ENCODE results near the gene PTPRD.

Gene PTPRD

DNA sequence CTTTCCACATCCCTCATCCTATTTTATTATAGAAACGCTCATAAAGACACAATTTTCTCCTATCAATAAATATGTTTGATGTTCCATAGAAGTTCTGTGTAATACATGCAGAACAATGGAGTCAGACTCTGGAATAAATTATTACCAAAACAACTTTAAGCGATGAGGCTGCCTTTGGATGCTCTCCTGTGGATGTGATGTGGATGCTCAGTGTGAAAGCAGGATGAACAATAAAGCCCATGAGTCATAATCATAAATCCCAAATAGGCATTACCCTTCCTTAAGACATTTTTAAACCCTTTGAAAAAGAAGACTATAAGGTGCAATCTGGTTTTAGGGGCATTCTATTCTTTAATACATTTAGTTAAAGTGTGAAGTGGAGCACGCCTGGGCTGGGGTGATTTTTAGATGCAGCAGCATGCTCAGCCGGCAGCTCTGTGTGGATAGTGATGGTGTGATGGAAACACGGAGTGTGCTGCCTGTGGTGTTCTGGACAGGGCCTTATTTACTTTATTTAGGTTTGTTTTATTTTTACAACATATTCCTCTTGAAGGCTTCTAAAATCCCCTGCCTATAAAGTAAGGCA, 991.4 kb downstream of the PTPRD start:
- DNase-seq (ENCODE audit: low read depth in 2 of 2, low spot score in 1 of 2) = no peak

DNA sequence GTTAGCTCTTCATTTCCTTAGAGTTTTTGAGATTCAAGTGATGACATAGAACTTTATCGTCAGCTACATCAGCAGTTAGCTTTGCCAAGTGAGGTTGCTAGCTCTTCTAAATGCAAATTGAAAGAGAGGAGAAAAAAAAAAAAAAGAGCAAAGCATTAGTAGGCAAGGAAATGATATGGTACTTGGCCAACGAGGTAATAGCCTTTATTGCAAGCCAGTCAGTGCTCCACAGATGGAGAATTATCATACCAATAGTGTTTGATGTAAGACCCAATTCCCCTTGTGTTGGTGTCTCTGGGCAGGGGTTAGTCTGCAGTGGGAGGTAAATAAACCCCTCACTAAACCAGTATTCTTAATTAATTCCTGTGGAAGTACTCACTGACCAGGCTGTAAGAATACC, 992.1 kb downstream of the PTPRD start:
- no peak for DNase-seq (ENCODE audit: low read depth in 2 of 2, low spot score in 1 of 2)

DNA sequence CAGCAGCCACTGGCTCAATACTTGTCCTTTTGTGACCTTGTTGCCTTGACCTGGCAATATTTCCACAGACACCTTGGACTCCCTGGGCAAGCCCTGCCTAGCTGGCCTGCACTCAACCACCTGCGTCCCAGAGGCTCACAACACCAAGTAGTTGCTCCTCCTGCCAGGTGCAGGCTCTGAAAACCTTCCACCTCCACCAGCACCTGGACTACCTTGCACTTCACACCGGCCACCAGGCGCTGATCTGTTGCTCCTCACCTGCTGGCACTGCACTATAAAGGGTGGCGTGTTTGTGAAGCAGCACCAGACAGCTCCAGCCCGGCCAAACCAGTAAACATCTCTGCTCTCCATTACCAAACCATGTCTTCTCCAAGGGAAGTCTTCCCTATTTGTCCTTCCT, 997.7 kb downstream of the PTPRD start:
- DNase-seq (ENCODE audit: low read depth in 2 of 2, low spot score in 1 of 2) = no peak

DNA sequence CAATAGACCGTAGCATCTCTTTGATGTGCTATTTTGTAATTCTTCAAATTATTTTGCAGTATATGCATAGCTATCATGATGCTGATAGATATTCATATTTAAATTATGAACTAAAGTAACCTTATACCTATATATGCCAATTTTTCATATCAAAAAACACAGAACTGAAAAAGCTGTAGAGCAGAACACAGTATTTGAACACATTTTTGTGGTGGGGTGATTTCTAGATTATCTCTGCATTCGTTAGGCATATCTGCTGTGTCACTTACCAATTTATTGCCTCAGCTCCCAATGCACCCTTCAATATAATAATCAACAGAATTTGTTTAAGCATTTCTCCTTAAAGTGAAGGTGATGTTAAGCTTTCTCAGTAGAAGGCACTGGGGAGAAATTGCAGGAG, 998.2 kb downstream of the PTPRD start:
- DNase-seq (ENCODE audit: low read depth in 2 of 2, low spot score in 1 of 2) = no peak

DNA sequence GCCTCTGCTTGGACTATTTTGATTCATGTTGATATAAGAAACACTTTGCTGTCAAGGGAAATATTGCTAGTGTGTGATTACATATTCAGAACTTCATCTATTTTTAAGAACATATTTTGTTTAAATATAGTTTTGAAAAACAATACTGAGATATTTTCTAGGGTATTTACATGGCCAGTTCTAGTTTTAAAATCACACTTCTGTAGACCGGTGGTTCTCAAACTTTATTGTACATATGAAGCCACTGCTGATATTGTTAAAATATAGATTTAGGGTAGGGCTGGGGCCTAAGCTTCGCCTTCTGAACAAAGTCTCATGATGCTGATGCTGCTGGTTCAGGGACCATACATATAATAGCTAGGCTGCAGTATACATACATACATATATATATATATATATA, 1000.0 kb downstream of the PTPRD start:
- no peak for DNase-seq (ENCODE audit: low read depth in 2 of 2, low spot score in 1 of 2)

DNA sequence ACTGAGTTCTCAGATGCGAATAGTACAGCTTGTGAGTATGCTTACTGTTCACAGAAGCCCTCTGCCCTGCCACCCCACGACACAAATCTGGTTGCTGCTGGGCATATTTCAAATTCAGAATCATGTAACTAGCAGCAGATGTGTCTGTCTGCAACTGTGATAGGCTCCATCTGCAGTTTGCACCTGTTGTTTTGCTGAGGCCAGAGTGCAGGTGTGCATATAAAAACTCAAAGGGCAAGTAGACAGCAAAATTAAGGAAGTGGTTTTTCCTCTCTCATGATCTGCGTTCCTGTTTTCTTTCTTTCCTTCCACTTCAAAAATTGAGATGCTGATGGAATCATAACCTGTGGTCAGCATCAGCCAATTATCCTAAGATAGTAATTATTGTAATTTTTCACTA, 1000.5 kb downstream of the PTPRD start:
- DNase-seq (ENCODE audit: low read depth in 2 of 2, low spot score in 1 of 2) = no peak

DNA sequence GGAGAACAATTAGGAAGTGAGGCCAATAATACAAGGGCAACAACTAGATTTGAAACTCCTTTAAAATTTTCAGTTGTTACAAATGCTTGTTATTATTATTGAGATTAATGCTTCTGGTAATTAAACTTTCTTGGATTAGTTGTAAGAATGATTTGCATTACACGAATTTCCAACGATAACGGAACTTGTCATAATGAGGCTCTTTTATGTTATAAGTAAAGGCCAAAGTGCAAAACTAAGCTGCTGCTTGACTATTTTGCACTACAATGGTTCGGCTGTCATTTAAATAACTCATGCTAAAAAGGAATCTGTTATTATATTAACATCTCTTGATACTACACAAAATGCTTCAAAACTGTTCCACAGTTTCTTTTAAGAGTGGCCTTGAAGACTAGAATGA, 1007.1 kb downstream of the PTPRD start:
- no peak for DNase-seq (ENCODE audit: low read depth in 2 of 2, low spot score in 1 of 2)

DNA sequence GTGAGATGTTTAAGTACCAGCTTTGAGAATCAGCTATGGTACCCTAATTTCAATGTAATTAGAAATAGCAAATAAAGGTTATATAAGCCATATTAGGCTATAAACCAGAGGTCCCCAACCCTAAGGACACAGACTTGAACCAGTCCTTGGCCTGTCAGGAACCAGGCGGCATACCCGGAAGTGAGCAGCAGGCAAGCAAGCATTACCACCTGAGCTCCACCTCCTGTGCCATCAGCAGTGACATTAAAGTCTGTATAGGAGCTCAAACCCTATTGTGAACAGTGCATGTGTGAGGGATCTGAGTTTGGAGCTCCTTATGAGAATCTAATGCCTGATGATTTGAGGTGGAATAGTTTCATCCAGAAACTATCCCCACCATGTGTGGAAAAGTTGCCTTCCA, 1009.5 kb downstream of the PTPRD start:
- no peak for DNase-seq (ENCODE audit: low read depth in 2 of 2, low spot score in 1 of 2)

DNA sequence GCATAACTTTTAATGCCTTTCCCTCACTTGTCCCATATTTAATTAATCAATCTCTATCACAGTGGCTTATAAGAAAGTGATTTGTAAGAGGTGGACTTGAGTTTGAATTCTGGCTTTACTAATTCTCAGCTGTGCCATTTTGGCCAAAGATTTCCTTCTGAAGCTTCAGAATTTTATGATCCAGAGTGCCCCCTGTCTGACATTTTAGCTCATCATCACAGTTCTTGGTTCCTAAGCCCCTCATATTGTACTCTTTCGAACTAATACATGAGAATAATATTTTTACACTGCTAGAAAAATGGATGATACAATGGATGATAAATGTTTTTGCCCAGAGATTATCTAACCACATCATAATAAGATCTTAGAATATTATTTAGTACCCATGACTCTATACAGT, 1014.1 kb downstream of the PTPRD start:
- DNase-seq (ENCODE audit: low read depth in 2 of 2, low spot score in 1 of 2) = no peak

DNA sequence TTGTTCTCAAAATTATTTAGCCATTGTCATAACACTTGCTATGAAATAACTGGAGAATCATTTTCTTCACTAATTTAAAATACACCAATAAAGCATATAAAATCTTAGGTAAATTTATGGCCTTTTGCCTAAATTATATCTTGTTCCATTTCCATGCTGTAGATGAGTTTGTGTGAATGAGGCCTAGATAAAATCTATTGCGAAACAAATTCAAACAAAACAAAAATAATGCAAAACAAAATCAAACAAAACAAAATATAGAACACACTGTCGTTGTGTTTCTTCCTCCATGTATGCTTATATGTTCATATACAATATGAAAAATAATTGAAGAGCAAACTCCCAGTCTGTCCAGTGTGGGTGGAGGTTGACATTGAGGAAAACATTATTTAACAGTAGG, 1020.7 kb downstream of the PTPRD start:
- DNase-seq (ENCODE audit: low read depth in 2 of 2, low spot score in 1 of 2) = no peak

DNA sequence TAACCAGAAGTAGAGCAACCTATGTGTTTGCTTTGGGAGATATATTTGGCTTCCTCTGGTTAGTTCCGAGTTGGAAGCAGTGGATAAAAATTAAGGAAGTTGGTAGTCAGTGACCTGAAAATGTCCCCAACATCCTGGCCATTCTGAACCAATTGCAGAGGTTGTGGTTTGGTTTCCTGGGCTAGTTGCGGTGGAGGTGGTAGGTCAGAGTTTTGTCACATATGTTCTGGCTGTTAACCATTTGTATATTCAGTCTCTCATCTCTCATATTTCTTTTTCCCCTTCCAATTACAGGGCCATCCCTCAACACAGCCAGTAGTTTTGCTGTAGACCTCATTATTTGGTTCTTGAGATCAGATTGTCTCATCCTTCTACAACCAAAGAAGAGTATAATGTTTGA, 1026.9 kb downstream of the PTPRD start:
- DNase-seq (ENCODE audit: low read depth in 2 of 2, low spot score in 1 of 2) = no peak

DNA sequence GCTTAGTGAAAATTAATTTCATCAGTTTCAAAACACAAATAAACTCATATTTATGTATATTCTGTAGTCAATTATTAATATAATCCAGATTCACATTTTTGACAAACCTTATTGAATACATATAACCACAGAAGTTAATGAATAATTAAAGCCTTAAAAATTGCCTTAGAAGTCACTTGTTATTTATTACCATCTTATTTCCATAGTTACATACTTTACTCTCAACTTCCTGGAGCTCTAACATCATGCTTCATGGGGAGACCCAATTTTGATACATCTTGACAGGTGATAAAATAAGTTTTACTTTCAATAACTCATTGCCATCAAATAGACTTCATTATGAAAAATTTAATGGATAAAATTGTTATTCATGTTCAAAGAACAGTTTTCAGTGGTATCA, 1038.7 kb downstream of the PTPRD start:
- DNase-seq (ENCODE audit: low read depth in 2 of 2, low spot score in 1 of 2) = no peak

DNA sequence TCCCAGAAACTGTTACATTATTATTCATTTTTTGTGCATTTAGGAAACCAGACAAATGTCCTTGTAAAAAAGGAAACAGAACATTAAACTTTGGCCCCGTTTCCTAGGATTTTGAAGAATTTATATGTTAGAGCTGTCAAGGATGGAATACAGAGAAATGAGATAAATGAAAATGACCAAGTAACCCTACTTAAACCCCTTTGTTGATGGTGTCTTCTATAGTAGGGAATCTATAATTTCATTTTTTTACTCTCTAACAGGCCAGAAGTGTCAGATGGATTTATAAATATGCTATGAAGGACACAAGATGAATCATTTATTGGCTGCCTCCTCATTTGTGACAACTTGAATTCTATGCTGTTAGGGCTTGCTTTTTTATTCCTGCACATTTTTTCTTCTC, 1047.1 kb downstream of the PTPRD start:
- no peak for DNase-seq (ENCODE audit: low read depth in 2 of 2, low spot score in 1 of 2)

DNA sequence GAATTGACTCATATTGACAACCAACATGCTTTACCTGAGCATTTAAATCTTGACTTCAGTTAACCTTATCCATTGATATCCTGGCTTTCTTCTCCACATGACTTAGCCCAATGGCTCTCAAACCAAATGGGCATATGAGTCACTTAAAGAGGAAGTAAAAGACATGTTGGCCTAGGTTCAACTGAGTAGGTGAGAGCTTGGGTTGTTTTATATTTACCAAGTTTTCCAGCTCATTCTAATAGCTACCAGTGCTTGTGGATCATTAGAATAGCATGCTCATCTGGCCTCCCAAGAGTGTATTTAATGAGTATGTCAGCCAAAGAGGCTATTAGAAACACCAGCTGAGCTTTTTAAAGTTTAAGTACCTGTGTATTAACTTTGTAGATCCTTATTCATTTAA, 1049.0 kb downstream of the PTPRD start:
- no peak for DNase-seq (ENCODE audit: low read depth in 2 of 2, low spot score in 1 of 2)

DNA sequence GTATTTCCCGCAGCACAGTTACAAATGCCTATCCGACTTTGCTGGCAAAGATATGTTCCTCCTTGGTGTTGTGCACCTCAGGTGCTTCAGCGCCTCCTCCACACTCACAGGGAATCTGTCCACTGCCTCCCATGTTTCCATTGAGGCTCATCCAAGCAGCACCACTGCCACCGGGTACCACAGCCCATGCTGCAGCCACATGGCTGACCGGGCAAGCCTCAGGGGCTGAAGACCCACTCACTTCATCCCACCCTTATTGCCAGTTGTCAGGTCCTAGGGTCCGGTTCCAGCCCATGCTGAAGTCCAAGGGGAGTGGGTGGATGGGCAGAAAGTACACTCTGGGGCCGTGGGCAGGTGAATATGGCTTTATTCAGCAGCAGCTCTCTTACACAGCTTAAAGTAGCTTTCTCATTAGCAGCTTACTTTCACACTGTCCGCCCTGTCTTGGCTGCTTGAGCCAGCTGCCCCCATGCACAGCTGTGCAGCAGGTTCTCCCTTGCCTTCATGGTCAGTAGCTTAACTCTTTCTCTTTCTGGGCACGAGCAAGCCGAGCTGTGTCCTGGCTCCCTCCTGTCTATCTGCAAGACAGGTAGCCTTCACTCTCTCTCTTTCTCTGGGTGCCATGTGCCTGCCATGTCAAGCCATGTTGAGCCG, 1052.3 kb downstream of the PTPRD start:
- no peak for DNase-seq (ENCODE audit: low read depth in 2 of 2, low spot score in 1 of 2)

DNA sequence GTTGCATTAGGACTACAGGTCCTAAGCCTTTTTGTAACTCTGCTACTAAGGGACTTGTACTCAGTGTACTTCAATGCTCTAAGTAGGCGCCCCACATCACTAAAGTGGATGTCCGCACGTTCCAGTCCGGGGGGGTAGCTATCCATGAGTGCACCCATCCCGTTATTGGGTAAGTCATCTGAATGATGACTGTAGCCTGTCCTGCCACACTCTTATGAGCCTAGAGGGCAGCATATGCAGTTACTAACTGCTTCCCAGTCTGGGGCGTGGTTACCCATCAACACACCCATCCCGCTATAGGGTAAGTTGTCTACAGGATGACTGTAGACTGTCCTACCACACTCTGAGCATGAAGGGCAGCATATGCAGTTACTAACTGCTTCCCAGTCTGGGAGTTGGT, 1053.9 kb downstream of the PTPRD start:
- DNase-seq (ENCODE audit: low read depth in 2 of 2, low spot score in 1 of 2) = no peak

DNA sequence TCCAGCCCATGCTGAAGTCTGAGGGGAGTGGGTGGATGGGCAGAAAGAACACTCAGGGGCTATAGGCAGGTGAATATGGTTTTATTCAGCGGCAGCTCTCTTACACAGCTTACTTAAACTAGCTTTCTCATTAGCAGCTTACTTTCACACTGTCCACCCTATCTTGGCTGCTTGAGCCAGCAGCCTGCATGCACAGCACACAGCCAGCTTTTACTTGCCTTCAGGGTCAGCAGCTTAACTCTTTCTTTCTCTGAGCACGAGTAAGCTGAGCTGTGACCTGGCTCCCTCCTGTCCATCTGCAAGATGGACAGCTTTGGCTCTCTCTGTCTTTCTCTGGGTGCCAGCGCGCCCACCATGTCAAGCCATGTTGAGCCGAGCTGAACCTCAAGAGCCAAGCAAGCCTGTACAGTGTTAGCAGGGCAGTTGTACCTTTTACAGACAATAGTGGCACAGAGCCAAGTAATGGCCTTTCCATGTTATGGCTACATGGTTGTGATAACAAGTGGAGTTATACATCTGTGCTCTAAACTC, 1054.9 kb downstream of the PTPRD start:
- DNase-seq (ENCODE audit: low read depth in 2 of 2, low spot score in 1 of 2) = no peak

DNA sequence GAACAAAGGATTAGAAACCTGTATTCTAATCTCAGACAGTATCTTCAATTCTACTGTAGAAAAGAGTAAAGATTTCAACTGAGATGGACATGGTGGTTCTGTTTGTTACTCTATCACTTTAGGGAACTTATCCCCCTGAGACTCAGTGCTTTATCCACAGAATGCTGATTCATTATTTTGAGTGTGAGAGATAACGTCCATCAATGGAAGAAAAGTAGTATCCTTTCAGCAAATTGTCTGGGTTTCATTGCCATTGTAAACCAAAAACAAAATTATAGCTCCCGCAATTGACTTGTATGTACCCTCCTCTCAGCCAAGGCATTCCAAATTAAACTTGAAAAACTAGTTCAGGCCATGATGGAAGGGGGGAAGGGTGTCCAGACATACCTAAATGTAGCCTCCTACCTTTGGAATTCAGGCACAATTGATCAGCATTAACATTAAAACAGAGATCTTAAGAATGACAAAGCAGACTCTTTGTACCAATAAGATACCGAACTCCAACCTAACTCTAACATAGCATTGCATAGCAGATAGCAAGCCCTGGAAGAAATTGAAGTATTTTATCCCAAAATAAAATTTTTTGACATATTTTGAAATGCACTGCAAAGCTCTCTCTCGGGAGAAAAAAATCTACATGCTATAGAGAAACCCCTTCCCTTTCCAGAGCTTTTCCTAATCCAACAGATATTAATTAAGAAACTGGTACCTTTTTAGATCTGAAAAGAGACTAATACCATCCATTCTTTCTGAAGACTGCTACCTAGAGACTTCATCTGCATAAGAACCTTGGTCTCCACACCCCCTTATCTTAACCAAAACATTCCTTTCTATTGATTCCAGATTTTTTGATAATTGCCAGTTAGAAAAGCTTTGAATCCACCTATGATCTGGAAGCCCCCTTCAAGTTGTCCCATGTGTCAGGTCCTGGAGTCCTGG, 1055.7 kb downstream of the PTPRD start:
- DNase-seq (ENCODE audit: low read depth in 2 of 2, low spot score in 1 of 2) = no peak

DNA sequence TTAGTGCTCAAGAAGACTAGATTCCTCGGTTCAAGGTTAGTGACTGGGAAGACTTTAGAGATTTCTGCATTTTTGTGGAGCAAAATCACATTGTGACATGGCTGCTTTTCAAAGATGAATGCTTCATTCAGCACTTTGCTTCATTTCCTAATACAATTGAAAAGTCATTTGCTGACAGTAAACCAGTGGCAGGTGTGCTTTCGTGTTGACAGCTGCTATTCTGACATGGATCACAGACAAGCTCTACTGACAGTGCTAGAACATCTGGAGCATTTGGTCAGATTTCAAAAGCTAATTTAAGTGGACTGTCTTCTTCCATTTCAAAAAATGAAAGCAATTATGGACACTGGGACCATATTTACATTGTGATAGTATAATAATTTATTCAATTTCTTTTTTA, 1060.1 kb downstream of the PTPRD start:
- DNase-seq (ENCODE audit: low read depth in 2 of 2, low spot score in 1 of 2) = no peak

DNA sequence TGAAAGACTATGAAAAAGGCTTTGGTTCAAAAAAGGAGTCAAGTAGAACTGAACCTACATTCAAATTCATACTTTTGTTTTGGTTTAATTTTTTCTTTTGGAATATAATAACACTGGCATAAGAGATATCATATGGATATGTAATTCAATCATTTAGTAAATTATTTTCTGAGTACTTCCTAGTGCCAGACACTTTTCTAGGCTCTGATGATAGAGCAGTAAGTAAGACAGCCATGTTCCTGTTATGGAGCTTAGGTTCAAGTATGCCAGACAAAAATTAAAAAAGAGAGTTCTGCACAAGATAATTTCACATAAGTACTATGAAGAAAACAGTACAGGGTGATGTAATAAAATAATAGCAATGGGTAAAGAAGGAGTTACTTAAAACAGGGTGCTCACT, 1074.0 kb downstream of the PTPRD start:
- no peak for DNase-seq (ENCODE audit: low read depth in 2 of 2, low spot score in 1 of 2)

DNA sequence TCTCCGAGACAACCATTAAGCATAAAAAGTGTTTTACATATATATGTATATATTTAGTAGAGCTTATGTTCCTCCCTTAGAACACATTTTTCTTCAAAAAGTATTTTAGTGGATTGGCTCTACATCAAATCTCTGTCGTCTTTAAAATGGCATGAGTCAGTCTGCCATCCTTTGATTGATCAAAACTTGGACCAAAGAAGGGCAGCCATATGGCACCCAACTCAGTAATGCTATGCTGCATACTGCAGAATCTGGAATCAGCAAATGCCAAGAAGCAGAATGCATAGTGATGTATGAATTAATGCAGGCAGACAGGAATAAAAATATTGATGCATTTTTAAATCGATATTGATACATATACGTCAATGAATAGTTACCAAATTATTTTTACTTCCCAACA, 1074.4 kb downstream of the PTPRD start:
- no peak for DNase-seq (ENCODE audit: low read depth in 2 of 2, low spot score in 1 of 2)

DNA sequence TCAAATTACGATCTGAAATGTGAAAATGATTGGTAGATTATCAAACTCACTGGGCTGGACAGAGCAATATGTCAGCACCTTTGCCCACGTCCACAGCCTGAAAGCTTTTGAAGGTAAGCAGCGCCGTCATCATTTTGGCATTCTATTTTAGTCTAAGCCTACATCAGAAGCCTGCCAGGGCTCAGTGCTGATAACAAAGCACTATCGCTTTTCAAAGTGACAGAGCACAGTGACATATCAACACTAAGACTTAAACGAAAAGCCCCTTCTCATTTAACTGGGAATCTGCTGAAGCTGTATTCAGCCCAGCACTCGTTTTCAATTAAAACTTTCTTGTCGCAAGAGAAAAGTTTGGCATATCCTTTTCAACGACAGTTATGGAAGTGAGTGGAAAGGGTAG, 1076.3 kb downstream of the PTPRD start:
- no peak for DNase-seq (ENCODE audit: low read depth in 2 of 2, low spot score in 1 of 2)

All from stimulated activated CD8-positive, alpha-beta memory T cell treated with anti-CD3 and anti-CD28 coated beads, Interleukin-4, amount 100 ng/mL, for 1 hour (primary cell).